ENCODE results near the gene STRIP2. TPM values are rescaled to one million over a fixed set of nuclear protein-coding genes. Genes with fewer than 3 reads are reported as not detected.
"Not testable (repeated sequence)": the region's sequence is repeated elsewhere in the genome, so short reads cannot be mapped to it uniquely, and the experiment has no call there.

Gene STRIP2
- total RNA-seq, 1 donor from 2014 or later: 1.8 TPM

DNA sequence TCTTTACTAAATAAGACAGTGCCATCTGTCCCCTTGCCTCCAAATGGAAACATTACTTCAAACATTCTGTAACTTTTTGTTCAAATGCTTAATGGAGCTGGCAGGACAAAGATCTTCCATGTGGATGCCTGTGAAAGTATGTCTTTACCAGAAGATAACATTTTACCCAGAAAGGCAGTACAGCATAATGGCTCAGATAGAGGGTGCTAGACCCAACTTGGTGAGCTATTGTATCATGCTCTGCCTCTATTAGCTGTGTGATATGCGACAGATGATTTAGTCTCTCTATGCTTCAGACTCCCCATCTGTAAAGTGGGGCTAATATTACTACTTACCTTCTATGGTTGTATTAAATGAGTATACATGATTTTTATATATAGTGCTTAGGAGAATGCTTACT is 59.3 kb downstream of the STRIP2 start:
- peak; percentile 27 to 42 for DNase-seq (ENCODE audit: low read depth in 2 of 2)

DNA sequence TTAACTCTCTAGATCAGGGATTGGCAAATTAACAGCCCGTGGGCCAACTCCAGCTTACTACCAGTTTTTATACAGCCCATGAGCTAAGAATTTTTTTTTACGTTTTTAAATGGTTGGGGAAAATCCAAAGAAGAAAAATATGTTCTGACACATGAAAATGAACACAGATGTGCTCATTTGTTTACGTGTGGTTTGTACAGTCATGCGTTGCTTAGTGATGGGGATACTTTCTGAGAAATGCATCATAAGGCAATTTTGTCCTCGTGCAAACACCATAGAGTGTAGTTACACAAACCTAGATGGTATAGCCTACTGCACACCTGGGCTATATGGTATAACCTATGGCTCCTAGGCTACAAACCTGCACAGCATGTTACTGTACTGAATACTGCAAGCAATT is 59.8 kb downstream of the STRIP2 start:
- peak; percentile 11 to 84 for DNase-seq (ENCODE audit: low read depth in 2 of 2)

DNA sequence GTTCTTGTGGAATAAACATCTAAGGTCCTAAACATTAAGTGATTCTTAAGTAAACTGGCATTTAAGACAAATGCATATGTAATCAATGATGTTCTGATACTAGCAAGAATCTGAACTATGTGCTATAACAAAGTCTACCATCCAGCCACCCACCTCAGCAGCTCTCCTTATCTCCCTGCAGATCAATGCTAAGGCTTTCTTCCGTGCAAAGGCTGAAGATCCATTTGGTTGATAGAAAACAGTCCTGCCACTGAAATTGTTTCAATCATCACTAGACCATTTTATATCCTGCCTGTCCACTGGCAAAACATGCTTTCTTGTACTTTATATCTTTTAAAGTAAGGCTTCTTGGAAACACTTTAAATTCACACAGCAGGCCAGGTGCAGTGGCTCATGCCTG is 61.8 kb downstream of the STRIP2 start:
- DNase-seq (ENCODE audit: low read depth in 2 of 2): no peak

DNA sequence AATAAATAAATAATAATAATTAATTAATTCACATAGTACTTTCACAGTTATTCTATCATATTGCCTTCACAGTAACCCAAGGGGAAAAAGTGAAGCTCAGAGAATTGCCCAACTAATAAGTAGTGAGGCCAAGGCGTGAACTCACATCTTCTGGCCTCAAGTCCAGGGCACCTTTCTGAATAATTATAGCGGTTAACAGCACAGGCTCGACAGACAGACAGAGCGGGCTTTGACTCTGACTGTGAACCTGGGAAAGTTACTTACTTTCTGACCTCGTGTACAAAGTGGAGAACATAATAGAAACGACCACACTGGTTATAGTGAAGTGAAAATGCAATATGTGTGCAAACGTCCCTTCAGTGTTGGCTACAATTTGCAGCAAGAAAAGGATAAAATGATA is 62.4 kb downstream of the STRIP2 start:
- no peak for DNase-seq (ENCODE audit: low read depth in 2 of 2)

DNA sequence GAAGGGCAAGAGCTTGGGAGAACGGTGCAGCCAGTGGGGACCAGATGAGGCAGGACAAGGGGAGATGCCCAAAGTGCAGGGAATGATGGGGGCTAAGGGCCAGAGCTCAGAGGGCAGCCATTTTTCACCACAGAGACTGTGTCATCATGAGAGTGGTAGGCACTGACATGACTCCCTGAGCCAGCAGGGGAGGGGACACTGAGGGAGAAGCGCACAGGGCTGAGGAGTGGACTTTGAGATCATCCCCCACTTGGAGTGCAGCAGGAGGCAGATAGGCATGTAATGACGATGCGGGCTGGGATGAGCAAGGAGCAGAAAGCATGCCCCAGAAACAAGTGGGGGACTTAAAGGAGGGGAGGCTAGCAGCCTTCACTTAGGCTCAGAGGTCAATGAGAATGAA is 62.9 kb downstream of the STRIP2 start:
- DNase-seq (ENCODE audit: low read depth in 2 of 2): no peak

DNA sequence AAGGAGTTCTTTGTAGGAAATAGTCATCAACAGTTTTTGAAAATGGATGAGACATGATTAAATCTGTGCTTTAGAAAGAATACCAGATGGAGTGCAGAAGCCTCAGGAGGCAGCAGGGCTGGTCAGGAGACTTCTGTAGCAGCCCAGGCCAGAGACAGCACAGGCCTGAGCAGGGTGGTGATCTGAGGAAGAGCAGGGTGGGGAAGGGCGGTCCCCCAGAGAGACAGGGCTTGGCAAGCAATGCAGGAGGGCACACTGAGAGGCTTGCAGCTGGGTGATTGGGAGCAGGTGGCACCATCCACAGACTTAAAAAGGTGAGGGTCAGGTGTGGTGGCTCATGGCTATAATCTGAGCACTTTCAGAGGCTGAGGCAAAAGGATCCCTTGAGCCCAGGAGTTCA is 63.8 kb downstream of the STRIP2 start:
- no peak for DNase-seq (ENCODE audit: low read depth in 2 of 2)

DNA sequence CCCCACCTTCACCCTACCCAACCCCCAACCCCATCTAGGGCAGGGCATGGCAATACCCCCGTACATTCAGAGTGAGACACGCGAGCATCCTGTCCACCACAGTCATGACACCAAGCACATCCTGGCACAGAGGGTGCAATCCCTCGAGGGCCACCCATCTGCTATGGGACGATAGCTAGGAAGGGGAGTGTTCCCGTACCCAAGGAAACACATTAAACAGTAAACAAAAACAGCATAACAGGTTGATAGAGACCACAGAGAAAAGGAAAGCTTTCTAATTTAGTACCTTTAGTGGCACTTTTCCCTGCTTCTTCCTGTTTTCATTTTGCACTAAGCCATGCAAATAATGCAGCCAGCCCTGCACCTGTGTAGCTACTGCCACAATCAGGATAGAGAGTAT is 65.8 kb downstream of the STRIP2 start:
- DNase-seq (ENCODE audit: low read depth in 2 of 2): peak in 1 of 2 donors; percentile 13

DNA sequence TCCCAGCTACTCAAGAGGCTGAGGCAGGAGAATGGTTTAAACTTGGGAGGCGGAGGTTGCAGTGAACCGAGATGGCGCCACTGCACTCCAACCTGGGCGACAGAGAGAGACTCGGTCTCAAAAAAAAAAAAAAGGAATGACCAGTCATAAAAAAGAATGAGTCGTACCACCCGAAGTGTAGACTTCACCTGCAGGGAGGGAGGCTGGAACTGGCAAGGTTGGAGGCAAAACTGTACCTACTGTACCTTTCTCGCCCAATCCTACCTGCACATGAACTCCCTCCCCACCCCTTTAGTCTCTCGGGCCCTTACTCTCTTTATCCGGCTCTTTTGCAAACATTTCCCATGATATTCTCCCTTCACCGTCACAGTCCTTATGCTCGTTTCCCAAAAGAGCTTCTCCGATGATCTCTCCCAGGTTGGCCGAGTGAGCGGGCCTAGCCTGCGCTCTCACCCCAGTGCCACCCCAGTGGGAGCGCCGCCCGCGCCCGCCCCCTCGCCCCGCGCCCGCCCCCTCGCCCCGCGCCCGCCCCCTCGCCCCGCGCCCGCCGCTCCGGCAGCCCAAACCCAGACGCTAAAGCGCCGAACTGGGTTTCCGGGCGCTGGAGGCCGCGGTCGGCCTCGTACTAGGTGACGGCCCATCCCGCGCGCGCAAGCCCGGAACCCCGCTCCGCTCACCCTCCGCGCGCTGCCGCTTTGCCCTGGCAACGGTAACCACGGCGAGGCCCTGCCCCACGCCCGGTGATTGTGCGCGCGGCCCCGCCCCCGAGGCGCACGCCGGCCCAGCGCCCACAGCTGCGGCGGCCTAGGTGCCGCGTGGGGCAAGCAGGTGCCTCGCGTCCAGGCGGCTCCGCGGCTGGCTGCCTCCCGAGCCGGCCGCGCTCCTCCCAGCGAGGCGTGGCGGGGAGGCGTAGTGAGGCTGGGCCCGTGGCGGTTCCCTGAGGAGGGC is 67.8 kb downstream of the STRIP2 start, which contains the start of gene SMKR1:
Gene SMKR1 (plus strand): TSS at position 772 of the 948 bp plus-strand sequence. CDS start 294 bp downstream, outside the sequence.
- peak; percentile 70 to 75 for DNase-seq (ENCODE audit: low read depth in 2 of 2)

DNA sequence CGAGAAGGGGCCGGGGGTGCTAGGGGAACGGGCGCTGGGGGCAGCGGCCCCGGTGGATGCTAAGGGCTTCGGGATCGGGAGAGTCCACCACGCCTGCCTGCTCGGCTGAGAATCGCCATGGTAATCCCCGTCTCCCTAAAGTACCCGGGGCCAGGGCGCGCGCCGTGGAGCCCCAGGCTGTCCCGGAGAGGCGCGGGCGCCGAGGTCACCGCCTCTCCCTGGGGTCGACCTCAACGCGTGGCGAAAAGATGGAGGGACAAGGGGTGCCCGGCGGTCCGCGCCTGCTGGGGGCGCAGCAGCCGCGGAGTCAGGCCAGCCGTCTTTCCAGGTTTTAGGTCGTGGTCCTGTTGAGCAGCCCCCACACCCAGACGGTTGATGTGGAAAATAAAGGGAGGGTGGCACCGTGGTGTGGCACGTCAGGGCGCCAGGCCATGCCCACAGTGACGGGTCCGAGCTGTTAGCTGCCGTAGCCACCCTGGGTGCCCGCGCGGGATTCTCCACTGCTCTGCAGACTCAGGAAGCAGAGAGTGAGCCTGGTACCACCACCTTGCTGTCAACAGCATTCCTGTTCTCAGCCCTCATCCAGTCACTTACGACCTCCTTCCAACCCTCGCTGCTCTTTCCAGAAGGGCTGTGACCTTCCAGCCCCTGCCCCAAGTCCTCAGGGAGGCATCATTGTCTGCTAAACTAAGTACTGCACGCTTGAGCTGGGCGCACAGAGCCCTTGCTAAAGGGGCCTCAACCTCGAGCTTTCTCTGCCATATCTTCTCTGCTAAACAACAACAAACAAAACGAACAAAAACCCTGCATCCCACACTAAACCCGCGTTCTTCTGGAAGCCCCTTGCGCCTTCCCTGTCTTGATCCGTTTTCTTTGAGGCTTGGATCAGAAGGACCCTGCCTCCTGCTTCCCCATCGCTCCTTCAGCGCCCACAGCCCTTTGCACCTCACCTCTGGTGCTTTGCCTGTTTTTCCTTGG is 68.8 kb downstream of the STRIP2 start:
- DNase-seq (ENCODE audit: low read depth in 2 of 2): peak in 1 of 2 donors; percentile 8

DNA sequence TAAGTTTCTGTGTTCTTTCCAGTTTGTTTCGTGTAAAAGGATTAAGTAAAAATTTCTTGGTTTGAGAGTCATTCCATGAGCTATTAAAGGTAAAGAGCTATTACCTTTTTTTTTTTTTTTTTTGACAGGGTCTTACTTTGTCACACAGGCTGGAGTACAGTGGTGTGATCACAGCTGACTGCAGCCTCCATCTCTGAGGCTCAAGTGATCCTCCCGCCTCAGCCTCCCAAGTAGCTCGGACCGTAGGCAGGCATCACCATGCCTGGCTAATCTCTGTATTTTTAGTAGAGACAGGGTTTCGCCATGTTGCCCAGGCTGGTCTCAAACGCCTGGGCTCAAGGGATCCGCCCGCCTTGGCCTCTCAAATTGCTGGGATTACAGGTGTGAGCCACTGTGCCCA is 69.5 kb downstream of the STRIP2 start:
- DNase-seq (ENCODE audit: low read depth in 2 of 2): no peak

DNA sequence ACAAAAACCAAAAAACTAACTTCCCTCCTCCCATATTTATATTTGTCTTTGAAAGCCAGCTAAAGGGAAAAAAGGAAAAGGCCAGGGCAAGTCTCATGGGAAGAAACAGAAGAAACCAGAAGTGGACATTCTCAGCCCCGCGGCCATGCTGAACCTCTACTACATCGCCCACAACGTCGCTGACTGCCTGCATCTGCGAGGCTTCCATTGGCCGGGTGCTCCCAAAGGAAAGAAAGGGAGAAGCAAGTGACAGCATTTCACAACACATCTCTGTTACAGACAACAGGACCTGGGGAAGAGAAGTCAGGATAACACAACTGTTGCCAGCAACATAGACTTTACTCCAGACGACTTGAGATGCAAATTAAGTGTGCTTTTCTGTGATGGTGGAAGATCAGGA is 78.0 kb downstream of the STRIP2 start:
- no peak for DNase-seq (ENCODE audit: low read depth in 2 of 2)

DNA sequence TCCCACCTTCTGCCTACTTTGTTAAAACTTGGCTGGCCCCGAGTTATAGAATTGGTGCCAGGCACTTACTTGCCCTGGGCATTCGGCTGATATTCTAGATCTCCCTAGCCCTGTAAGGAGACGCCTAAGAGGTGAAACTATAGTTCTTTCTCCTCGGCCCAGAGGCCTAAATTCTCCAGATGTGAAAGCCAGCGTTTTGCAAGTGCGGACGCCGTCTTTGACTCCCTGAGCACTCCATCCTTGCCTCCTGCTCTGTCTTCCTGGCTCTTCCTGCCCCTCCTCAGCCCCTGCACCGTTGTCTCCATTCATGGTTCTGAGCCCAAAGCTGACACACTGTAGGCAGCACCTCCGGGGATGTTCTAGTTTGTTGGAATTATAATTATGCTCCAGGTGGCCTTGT is 79.3 kb downstream of the STRIP2 start:
- DNase-seq (ENCODE audit: low read depth in 2 of 2): no peak

DNA sequence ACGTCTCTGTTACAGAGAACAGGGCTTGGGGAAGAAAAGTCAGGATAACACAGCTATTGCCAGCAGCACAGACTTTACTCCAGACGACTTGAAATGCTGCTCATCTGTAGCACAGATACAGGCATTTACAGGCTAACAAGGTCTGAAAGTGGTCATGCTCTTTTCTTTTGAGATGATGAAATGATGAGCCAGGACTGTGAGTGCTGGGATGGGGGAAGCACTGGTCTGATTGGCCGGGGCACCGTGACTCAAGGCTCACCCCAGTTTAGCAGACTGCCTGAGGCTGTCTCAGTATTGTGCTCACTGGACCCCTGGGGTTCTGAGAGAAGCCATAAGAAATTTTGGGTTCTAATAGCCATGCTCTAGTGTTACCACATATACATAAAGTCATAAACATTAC is 80.5 kb downstream of the STRIP2 start:
- DNase-seq (ENCODE audit: low read depth in 2 of 2): no peak

DNA sequence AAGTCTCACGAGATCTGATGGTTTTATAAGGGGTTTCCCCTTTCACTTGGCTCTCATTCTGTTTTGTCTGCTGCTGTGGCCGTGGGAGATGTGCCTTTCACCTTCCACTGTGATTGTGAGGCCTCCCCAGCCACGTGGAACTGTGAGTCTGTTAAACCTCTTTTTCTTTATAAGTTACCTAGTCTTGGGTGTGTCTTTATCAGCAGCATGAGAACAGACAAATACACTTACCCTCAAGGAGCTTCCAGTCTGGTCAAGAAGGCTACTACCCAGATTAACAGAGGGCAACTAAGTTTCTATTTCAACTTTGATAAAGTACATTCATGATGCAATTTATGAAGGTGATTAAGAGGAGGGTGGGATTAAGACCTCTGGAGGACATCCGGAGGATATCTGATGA is 81.1 kb downstream of the STRIP2 start:
- DNase-seq (ENCODE audit: low read depth in 2 of 2): no peak

DNA sequence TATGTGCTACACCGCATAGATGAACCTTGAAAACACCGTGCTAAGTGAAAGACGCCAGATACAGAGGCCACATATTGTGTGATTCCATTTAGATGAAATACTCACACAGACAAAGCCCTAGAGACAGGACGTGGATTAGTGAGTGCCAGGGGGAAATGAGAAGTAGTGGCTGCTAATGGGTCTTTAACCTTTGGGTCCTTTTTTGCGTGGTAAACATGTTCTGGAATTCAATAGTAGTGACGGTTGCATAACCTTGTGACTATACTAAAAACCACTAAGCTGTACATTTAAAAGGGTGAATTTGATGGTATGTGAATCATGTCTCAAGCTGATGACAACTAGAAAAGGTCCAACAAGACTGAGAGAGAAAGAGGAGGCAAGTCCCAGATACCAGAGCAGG is 83.7 kb downstream of the STRIP2 start:
- DNase-seq (ENCODE audit: low read depth in 2 of 2): peak; percentile 6 to 70

DNA sequence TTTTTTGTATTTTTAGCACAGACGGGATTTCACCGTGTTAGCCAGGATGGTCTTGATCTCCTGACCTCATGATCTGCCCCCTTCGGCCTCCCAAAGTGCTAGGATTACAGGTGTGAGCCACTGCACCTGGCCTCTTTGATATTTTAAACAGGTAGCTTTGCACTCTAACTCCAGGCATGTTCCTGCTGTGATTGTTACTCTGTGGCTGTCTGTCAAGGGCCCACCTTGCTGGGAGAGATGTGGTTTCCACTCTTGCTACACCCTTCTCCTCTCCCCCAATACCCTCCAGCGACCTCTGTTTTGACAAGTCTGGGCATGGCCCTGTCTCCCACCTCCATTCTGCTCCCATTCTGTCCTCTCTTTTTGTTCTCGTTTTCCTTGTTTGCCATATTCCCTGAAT is 85.2 kb downstream of the STRIP2 start:
- no peak for DNase-seq (ENCODE audit: low read depth in 2 of 2)

DNA sequence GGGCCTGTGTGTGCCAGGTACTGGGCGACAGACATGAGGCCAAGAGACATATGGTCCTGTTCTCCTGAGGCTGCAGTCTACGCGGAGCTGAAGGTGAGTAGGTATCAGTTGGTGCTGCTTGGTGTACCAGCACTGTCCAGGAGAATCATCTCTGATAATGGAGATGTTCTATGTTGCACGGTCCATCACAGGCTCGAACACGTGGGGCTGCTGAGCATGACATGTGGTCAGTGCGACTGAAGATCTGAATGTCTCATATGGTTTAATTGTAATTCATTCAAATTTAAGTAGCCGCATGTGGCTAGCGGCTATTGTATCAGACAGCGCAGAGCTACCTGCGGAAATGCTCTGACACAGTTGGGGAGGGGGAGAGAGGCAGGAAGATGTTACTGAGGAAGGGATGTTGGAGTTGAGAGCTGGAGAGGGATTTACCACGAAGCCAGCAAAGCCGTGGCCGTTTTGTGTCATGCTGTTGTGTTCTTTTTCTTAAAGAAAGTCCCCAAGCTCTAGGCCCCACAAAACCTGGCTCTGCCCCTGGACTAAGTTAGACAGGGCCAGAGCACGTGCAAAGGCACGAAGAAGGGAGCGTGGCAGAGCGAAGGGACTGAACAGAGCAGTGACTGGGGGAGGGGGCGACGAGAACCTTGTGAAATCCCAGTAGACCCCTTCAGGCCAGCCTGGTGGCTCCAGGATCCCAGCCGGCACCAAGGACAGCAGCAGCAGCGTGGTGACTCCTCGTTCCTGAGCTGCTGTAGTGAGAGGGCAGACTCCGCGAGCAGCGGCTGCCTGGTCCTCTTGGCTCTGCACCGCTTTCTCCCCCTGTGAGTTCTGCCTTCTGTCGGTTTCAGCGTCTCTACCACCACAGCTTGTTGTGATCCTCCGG is 88.1 kb downstream of the STRIP2 start:
- peak; percentile 16 to 17 for DNase-seq (ENCODE audit: low read depth in 2 of 2)

DNA sequence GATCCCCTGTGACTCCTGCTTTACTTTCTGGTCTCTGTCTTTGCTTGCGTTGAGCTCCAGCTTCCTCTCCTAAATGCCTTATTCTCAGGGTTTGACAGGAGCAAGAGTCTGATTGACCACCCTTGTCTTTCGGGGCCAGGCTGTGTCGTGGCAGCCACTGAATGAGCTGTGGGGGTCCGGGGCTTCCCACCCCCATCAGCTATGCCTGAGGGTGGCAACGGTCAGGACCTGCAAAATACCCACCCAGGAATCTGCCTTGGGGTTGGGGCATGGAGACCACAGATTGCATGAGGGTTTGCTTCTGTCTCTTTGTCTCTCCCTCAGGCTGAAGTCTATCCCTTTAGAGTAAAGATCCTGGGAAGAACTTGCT is 88.7 kb downstream of the STRIP2 start:
- DNase-seq (ENCODE audit: low read depth in 2 of 2): no peak

DNA sequence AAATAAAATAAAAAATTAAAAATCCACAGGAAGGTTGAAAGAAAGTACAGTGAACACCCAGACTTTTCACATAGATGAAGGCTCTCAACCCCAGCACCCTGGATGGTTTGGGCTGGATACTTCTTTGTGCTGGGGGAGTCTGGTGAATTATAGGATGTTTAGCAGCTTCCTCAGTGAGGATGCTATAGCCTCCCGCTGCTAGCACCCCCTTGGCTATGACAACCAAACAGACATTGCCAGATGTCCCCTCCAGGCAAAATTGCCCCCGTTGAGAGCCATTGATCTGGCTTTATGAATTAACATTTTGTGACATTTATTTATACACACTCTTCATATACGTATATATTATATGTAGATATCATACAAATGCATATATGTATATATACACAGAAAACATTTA is 89.7 kb downstream of the STRIP2 start:
- DNase-seq (ENCODE audit: low read depth in 2 of 2): no peak

DNA sequence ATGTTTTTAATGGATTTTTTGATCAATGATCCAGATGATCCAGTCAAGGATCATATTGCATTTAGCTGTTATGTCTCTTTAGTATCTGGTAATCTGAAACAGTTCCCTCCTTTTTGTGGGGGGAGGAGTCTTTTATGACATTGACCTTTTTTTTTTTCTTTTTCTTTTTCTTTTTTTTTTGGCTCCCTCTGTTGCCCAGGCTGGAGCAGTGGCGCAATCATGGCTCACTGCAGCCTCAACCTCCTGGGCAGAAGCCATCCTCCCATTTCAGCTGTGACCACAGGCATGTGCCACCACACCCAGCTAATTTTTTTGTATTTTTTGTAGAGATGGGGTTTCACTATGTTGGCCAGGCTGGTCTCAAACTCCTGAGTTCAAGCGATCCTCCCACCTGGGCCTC is 90.2 kb downstream of the STRIP2 start:
- not testable (repeated sequence) for DNase-seq (ENCODE audit: low read depth in 2 of 2)

DNA sequence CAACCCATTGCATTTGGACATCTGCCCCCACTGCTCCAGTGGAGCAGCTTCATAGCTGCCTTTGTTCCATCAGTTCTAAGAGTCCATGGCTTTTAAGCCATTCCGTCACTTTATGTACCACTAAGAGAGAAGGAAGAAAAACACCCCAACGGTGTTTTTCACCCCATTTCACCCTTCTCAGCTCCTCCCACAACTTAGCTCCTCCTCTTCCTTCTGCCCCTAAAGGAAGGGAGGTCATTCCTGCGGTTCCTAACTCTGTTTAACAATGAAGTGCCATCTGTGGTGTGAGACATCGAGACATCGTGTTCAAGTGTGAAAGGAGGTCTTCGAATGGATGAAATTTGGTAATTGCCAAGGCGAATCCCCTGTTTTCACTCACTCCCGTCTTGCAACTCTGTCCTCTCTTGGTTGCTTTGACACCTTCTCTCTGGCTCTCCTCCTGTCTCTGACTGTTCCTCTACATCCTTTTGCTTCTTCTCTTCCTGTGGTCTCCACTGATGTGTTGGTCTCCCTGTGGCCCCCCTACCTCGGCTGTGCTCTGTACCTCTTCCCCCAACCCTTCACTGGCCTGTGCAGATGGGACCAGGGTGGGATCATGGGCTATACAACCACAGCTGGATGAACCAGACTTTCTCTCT is 91.1 kb downstream of the STRIP2 start:
- no peak for DNase-seq (ENCODE audit: low read depth in 2 of 2)

Data from lung microvascular endothelial cell (primary cell).